ENCODE measurements around the gene TUBB4B.
"Not testable (repeated sequence)": the region's sequence is repeated elsewhere in the genome, so short reads cannot be mapped to it uniquely, and the experiment has no call there.

TUBB4B gene

GRCh38 chr9:137252555-137253506 lies 11.7 kb downstream of the TUBB4B start:
- no peak for DNase-seq (ENCODE audit: low spot score)

GRCh38 chr9:137253717-137254623 lies 12.9 kb downstream of the TUBB4B start:
- no peak for DNase-seq (ENCODE audit: low spot score)

- peak; percentile 100 for DNase-seq (ENCODE audit: low spot score)
Measured at GRCh38 chr9:137254624-137255447, 13.7 kb downstream of the TUBB4B start, which contains the start of gene NELFB. Gene NELFB (plus strand): TSS chr9:137255327.

DNA sequence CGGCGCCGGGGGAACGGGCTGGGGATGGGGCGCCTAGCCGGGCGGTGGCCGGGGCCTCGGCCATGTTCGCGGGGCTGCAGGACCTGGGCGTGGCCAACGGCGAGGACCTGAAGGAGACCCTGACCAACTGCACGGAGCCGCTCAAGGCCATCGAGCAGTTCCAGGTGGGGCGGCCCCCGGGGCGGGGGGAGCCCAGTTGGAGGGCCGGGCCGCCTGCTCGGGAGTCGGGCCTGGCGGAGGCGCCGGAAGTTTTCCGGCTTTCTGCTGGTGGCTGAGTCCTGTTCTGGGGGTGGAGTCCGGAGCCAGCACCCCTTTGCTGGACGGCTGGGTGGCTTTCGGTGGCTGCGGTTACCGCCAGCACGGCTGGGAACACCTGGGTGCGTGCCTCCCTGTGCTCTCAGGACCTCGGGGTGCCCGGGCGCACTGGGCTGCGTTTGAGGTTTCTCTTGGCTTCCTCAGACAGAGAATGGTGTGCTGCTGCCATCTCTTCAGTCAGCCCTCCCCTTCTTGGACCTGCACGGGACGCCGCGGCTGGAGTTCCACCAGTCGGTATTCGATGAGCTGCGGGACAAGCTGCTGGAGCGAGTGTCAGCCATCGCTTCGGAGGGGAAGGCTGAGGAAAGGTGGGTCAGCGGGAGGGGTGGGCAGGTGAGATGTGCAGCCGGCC lies 14.5 kb downstream of the TUBB4B start:
- DNase-seq (ENCODE audit: low spot score) = no peak

GRCh38 chr9:137256362-137256761 lies 15.3 kb downstream of the TUBB4B start:
- DNase-seq (ENCODE audit: low spot score) = no peak

DNA sequence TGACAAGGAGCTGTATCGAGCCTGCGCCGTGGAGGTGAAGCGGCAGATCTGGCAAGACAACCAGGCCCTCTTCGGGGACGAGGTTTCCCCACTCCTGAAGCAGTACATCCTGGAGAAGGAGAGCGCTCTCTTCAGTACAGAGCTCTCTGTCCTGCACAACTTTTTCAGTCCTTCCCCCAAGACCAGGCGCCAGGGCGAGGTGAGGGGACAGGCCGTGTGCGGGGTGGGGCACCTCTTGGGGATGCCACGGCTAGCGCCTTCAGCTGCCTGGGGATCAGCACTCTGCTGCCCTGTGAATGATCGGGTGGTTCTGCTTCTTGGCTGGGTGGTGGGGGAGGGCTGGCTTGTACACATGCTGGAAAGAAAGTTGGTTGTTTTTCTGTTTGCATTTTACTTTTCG lies 15.8 kb downstream of the TUBB4B start:
- no peak for DNase-seq (ENCODE audit: low spot score)

- not testable (repeated sequence) for DNase-seq (ENCODE audit: low spot score)
Measured at GRCh38 chr9:137262173-137262908, 21.3 kb downstream of the TUBB4B start.

- DNase-seq (ENCODE audit: low spot score) = no peak
Measured at GRCh38 chr9:137262909-137263285, 21.8 kb downstream of the TUBB4B start.

DNA sequence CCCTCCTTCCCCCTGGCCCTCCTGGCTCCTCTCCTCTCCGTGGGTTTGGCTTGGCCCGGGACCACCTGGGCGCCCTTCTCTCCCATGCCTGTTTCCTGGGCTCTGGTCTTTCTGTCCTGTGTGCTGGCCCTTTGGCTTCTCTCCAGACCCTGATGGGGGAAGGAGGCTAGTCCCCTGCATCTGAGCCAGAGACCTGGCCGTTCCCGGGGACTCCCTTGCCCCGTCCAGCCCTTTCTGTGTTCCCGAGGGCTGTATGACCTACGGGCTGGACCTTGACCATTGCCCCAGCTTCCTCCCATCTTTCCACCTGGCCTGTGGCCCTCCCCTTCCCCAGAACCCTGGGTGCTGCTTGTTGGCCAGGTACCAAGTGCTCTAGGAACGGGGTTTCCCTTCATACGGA lies 22.4 kb downstream of the TUBB4B start:
- DNase-seq (ENCODE audit: low spot score) = no peak

DNA sequence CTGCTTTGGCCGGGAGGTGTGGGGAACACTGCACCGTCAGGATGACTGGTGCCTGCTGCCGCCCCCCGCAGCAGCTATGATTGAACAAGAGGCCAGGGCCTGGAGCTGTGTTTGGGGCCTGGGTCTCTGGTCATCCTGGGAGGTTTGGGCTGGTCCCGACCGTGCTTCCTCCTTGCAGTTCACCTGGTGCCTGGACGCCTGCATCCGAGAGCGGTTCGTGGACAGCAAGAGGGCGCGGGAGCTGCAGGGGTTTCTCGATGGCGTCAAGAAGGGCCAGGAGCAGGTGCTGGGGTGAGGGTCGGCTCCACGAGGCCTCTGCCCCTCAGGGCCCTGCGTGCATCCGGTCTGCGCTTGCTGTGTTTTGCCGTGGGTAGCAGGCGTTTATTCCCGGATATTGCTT lies 23.0 kb downstream of the TUBB4B start:
- no peak for DNase-seq (ENCODE audit: low spot score)

GRCh38 chr9:137265496-137266161 lies 24.5 kb downstream of the TUBB4B start:
- no peak for DNase-seq (ENCODE audit: low spot score)

- DNase-seq (ENCODE audit: low spot score) = no peak
Measured at GRCh38 chr9:137266162-137266527, 25.1 kb downstream of the TUBB4B start.

- DNase-seq (ENCODE audit: low spot score) = no peak
Measured at GRCh38 chr9:137266585-137267453, 25.7 kb downstream of the TUBB4B start.

- DNase-seq (ENCODE audit: low spot score) = no peak
Measured at GRCh38 chr9:137267933-137268355, 26.9 kb downstream of the TUBB4B start.

DNA sequence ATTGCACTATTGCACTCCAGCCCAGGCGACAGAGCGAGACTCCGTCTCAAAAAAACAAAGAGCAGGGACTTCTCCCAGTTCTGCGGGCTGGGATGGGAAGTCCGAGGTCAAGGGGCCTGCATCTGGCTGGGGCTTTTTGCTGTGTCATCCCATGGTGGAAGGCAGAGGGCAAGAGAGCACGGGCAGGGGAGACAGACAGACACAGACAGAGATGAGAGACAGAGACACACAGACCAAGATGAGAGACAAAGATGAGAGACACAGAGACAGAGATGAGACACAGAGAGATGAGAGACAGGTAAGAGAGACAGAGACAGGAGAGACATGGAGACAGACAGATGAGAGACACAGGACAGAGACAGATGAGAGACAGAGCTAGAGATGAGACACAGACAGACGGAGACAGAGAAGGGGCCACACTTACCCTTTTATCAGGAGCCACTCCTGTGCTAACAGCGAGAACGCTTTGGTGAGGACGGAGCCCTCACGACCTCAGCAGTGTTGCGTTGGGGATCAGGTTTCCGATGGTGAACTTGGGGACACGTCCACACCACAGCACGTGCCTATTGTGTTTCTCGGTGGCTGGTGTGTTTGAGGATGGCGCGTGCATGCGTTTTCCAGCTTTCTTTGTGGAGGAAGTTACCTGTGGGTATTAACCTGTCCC lies 27.6 kb downstream of the TUBB4B start:
- DNase-seq (ENCODE audit: low spot score) = no peak

- no peak for DNase-seq (ENCODE audit: low spot score)
Measured at GRCh38 chr9:137269231-137269772, 28.2 kb downstream of the TUBB4B start.

DNA sequence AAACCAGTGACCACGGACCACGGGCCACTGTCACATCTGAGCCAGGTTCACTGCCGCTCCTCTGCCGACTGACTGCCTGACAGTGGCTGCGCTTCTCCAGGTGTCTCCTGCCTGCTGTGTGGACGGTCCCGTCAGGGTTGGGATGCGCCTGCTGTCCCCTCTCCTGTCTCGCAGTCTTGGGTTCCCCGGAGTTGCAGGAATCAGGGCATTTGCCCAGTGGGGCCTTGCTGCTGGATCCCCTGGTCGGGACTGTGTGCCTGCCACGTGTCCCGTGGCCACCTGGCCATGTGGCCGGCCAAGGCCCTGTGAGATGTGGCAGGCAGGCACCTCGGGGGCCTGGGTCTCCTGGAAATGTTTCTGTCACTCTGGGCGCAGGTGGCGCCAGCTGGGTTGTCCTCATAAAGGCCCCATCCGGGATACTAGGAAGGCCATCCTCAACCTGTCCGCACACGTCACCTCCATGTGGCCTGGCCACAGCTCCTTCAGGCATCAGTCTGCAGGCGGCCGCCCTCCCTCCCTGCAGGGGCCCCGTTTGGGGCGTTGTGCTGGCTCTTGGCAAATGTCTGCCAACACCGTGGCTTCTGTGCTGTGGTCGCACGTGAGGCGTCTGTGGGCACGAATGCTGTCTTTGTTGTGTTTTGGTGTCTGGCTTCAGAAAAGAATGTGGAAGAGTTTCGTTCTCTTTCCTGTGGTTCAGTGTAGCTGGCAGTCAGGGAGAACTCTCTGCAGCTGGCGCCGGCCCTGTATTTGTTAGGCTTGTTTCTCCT lies 30.0 kb downstream of the TUBB4B start:
- no peak for DNase-seq (ENCODE audit: low spot score)

Measured in D341Med (cell line).